ENCODE data around the gene CPPED1.

The CPPED1 gene

DNA sequence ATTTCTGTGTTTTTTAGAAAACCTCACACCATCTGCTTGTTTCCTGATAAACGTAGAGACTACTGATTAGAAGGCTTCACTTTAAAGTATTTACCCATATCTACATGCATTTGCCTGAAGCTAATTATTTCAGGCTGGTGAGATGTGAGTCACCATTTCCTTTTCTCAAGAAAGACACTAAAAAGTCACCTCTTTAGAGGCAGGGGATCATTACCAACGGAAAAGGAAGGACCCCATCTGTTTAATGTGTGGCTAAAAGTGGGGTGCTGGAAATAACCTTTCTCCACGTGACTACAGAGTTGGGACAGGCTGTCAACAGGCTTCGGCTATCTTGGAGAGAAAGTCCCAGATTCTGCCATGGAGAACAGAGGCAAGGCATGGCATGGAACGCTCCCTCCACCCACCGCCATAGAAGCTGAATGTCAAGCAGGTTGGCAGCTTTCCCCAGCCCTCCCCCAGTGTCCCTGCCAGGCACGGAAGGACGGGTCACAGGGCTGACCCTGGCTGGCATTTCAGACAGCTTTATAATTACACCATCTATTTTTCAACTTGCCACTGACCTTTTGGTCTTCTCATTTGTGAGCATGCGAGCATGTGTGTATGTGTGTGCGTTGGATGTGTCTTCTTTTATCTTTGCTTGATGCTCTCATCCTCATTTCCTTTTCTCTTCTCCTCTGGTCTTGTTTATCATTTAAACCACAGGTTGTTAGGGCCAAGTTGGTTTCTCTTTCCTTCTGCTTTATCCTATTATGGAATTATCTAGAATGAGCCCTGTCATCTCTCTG is 157.0 kb downstream of the CPPED1 start:
- TF ChIP-seq, protein P1, sequence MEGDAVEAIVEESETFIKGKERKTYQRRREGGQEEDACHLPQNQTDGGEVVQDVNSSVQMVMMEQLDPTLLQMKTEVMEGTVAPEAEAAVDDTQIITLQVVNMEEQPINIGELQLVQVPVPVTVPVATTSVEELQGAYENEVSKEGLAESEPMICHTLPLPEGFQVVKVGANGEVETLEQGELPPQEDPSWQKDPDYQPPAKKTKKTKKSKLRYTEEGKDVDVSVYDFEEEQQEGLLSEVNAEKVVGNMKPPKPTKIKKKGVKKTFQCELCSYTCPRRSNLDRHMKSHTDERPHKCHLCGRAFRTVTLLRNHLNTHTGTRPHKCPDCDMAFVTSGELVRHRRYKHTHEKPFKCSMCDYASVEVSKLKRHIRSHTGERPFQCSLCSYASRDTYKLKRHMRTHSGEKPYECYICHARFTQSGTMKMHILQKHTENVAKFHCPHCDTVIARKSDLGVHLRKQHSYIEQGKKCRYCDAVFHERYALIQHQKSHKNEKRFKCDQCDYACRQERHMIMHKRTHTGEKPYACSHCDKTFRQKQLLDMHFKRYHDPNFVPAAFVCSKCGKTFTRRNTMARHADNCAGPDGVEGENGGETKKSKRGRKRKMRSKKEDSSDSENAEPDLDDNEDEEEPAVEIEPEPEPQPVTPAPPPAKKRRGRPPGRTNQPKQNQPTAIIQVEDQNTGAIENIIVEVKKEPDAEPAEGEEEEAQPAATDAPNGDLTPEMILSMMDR (IDR thresholded peaks at IDR 0.05; ENCODE audit: low read depth, low read length), result no peak
- no peak for DNase-seq (ENCODE audit: extremely low read depth, low read depth)

DNA sequence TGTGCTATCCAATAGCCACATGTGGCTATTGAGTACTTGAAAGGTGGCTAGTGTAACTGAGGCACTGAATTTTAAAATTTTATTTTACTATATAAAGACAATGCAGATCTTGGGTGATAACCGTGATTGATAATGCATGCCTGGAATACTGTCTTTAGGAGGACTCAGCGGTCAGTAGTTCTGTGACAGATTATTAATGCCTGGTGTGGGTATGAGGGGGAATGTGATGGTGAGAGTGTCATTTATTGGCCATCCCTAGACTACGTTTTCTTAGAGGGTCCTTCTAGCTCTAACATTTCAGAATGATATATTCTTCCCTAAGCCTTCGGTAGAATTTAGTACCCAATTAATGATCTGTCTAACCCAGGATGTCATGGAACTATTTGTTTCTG is 157.6 kb downstream of the CPPED1 start:
- no peak for DNase-seq (ENCODE audit: extremely low read depth, low read depth)
- TF ChIP-seq, protein P1 (IDR thresholded peaks at IDR 0.05; ENCODE audit: low read depth, low read length), result no peak

DNA sequence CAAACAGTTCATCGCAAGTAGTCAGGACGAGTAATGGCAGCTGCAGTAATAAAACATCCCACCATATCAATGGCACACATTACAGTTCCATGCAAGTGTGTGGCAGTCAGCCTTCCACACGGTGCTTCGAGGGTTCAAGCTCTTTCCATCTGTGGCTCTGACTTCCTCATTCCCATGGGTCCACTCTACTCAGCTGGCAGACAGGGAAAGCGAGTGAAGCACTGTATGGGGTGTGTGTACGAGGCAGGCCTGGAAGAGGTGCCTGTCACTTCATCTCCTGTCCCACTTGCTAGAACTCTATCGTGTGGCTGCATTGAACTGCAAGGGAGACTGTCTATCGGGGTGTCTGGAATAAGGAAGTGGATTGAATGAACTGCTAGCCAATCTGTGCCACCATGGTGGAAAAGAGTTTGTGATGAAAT is 160.6 kb downstream of the CPPED1 start:
- DNase-seq (ENCODE audit: extremely low read depth, low read depth), result no peak
- TF ChIP-seq, protein P1 (IDR thresholded peaks at IDR 0.05; ENCODE audit: low read depth, low read length), result no peak

DNA sequence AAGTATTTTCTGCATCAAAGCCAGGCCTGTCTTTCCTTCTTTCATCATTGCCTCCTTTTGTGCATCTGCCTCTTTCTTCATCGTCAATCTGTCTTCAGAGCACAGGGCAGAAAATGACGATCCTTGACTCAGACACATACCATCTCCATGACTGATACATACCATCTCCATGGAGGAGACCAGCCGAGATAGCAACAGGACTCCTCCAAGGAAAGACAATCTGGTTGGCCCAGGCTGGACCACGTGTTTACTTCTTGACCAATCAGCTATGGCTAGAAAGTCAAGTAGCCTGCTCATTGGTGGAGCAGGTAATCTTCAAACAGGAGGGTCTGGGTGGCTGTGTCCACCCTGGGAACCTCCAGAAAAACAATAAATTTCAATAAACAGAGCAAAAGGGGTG is 164.6 kb downstream of the CPPED1 start:
- no peak for DNase-seq (ENCODE audit: extremely low read depth, low read depth)

DNA sequence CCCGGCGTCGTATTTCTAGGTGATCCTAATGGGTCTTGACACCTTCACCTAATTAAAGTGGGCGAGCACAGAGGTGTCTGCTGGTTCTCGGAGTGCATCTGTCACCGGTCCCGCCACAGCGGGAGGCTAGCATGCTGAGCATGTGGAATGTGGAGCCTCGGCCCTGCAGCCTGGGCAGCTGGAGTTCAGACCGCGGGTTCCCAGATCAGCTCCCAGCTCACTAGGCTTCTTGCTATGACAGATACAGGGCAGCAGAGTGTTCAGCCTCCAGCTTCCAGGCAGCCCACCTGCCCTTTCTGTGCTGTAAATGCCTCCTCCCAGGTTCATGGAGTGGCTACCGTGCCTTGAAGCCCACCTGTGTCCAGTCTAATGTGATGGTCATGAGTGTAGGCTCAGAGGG is 166.7 kb downstream of the CPPED1 start:
- TF ChIP-seq, protein P1 (IDR thresholded peaks at IDR 0.05; ENCODE audit: low read depth, low read length), result no peak
- DNase-seq (ENCODE audit: extremely low read depth, low read depth), result no peak

More for the DNA sequence above, 164.6 kb downstream of the CPPED1 start:
- TF ChIP-seq, protein P1 (IDR thresholded peaks at IDR 0.05; ENCODE audit: low read depth, low read length), result no peak

DNA sequence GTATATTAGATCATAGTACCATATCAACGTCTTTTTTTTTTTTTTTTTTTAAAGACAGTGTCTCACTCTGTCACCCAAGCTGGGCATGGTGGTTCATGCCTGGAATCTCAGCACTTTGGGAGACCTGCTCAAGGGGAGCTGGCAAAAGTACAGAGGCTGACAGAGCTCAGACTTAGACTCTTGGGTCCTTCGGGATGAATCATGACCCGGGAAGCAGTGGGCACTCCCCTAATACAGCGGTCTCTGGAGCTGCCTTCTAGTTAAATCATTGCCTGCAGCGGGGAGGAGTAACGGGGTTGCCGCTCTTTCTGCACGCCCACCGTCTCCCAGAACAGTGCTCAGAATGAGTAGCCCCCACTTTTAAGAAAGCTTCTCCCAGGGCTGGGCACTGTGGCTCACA is 174.4 kb downstream of the CPPED1 start:
- no peak for DNase-seq (ENCODE audit: extremely low read depth, low read depth)
- TF ChIP-seq, protein P1 (IDR thresholded peaks at IDR 0.05; ENCODE audit: low read depth, low read length), result no peak

DNA sequence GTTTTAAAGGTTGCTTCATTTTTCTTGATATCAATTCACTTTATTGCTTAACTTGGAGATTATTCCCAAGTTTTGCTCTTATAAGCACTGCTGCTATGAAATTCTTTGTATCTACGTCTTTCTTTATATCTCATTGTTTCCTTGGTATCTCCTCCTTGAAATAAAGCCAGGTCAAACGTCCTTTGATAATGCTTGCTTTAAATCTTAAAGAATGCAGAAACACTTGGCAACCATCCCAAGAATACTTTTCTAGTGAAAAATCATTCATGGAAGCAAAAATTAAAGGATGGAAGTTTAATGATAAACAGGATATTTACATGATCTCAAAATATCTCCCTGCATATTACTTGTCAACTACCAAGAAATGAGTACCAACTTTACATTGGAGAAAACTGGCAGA is 175.2 kb downstream of the CPPED1 start:
- TF ChIP-seq, protein P1 (IDR thresholded peaks at IDR 0.05; ENCODE audit: low read depth, low read length), result no peak
- DNase-seq (ENCODE audit: extremely low read depth, low read depth), result no peak

Measured in AG09319 (cell line).